ENCODE results near the gene KCNQ1.

Gene KCNQ1

GRCh38 chr11:2534957-2535672 lies 90.3 kb downstream of the KCNQ1 start:
- peaks cover 38% of the 10 kb centered on the region for H3K36me3 Mint-ChIP-seq (ENCODE audit: low read depth)
- peaks cover 18% of the 10 kb centered on the region for H3K27me3 Mint-ChIP-seq
- no peak overlapping the region for H3K4me3 Mint-ChIP-seq
- H3K27ac Mint-ChIP-seq = peak overlapping the region; percentile 44
- intact Hi-C loops (cut with micrococcal nuclease) = no loop called here
- no peaks in the 10 kb centered on the region for H3K9me3 Mint-ChIP-seq
- H3K4me1 Mint-ChIP-seq (ENCODE audit: low read depth) = peaks cover 53% of the 10 kb centered on the region

GRCh38 chr11:2535673-2536439 lies 91.0 kb downstream of the KCNQ1 start:
- H3K36me3 Mint-ChIP-seq (ENCODE audit: low read depth) = peaks cover 37% of the 10 kb centered on the region
- peaks cover 53% of the 10 kb centered on the region for H3K4me1 Mint-ChIP-seq (ENCODE audit: low read depth)
- intact Hi-C loops (cut with micrococcal nuclease) = no loop called here
- H3K27ac Mint-ChIP-seq = peak overlapping the region; percentile 44
- H3K4me3 Mint-ChIP-seq = no peak overlapping the region
- H3K27me3 Mint-ChIP-seq = peaks cover 18% of the 10 kb centered on the region
- no peaks in the 10 kb centered on the region for H3K9me3 Mint-ChIP-seq

- H3K4me3 Mint-ChIP-seq = no peak overlapping the region
- H3K9me3 Mint-ChIP-seq = no peaks in the 10 kb centered on the region
- peaks cover 18% of the 10 kb centered on the region for H3K27me3 Mint-ChIP-seq
- H3K27ac Mint-ChIP-seq = peak overlapping the region; percentile 44
- peaks cover 37% of the 10 kb centered on the region for H3K36me3 Mint-ChIP-seq (ENCODE audit: low read depth)
- H3K4me1 Mint-ChIP-seq (ENCODE audit: low read depth) = peaks cover 48% of the 10 kb centered on the region
- intact Hi-C loops (cut with micrococcal nuclease) = no loop called here
Observed at GRCh38 chr11:2536440-2536989, 91.7 kb downstream of the KCNQ1 start.

GRCh38 chr11:2537010-2537705 lies 92.3 kb downstream of the KCNQ1 start:
- peaks cover 37% of the 10 kb centered on the region for H3K36me3 Mint-ChIP-seq (ENCODE audit: low read depth)
- peaks cover 42% of the 10 kb centered on the region for H3K4me1 Mint-ChIP-seq (ENCODE audit: low read depth)
- H3K9me3 Mint-ChIP-seq = no peaks in the 10 kb centered on the region
- H3K27me3 Mint-ChIP-seq = peaks cover 14% of the 10 kb centered on the region
- intact Hi-C loops (cut with micrococcal nuclease) = no loop called here
- H3K27ac Mint-ChIP-seq = no peak overlapping the region
- H3K4me3 Mint-ChIP-seq = no peak overlapping the region

- peaks cover 32% of the 10 kb centered on the region for H3K4me1 Mint-ChIP-seq (ENCODE audit: low read depth)
Observed at GRCh38 chr11:2537896-2538724, 93.3 kb downstream of the KCNQ1 start.

GRCh38 chr11:2538951-2539350 lies 94.1 kb downstream of the KCNQ1 start:
- intact Hi-C loops (cut with micrococcal nuclease) = no loop called here
- Mint-ChIP-seq H3K4me3 (no peak overlapping the region), H3K27ac (no peak overlapping the region), H3K9me3 (no peaks in the 10 kb centered on the region), H3K4me1 (ENCODE audit: low read depth) (peaks cover 24% of the 10 kb centered on the region), H3K27me3 (peaks cover 13% of the 10 kb centered on the region), H3K36me3 (ENCODE audit: low read depth) (peaks cover 34% of the 10 kb centered on the region)

More at GRCh38 chr11:2537896-2538724, 93.3 kb downstream of the KCNQ1 start:
- intact Hi-C loops (cut with micrococcal nuclease) = no loop called here
- Mint-ChIP-seq H3K4me3 (no peak overlapping the region), H3K9me3 (no peaks in the 10 kb centered on the region), H3K36me3 (ENCODE audit: low read depth) (peaks cover 34% of the 10 kb centered on the region), H3K27ac (no peak overlapping the region), H3K27me3 (peaks cover 13% of the 10 kb centered on the region)

GRCh38 chr11:2539371-2540222 lies 94.8 kb downstream of the KCNQ1 start:
- Mint-ChIP-seq H3K27ac (no peak overlapping the region), H3K4me3 (no peak overlapping the region), H3K36me3 (ENCODE audit: low read depth) (peaks cover 34% of the 10 kb centered on the region), H3K9me3 (no peaks in the 10 kb centered on the region), H3K4me1 (ENCODE audit: low read depth) (peaks cover 17% of the 10 kb centered on the region), H3K27me3 (peaks cover 10% of the 10 kb centered on the region)
- intact Hi-C loops (cut with micrococcal nuclease) = no loop called here

- Mint-ChIP-seq H3K27ac (no peak overlapping the region), H3K4me3 (no peak overlapping the region), H3K9me3 (no peaks in the 10 kb centered on the region), H3K36me3 (ENCODE audit: low read depth) (peaks cover 34% of the 10 kb centered on the region), H3K4me1 (ENCODE audit: low read depth) (peaks cover 9% of the 10 kb centered on the region), H3K27me3 (peaks cover 9% of the 10 kb centered on the region)
- intact Hi-C loops (cut with micrococcal nuclease) = no loop called here
Observed at GRCh38 chr11:2540223-2540991, 95.6 kb downstream of the KCNQ1 start.

- intact Hi-C loops (cut with micrococcal nuclease) = no loop called here
- Mint-ChIP-seq H3K36me3 (ENCODE audit: low read depth) (peaks cover 34% of the 10 kb centered on the region), H3K9me3 (no peaks in the 10 kb centered on the region), H3K4me1 (ENCODE audit: low read depth) (peaks cover 2% of the 10 kb centered on the region), H3K4me3 (no peak overlapping the region), H3K27me3 (peaks cover 2% of the 10 kb centered on the region), H3K27ac (no peak overlapping the region)
Observed at GRCh38 chr11:2540992-2541680, 96.3 kb downstream of the KCNQ1 start.

- H3K4me1 Mint-ChIP-seq (ENCODE audit: low read depth) = no peaks in the 10 kb centered on the region
Observed at GRCh38 chr11:2541881-2542361, 97.1 kb downstream of the KCNQ1 start.

GRCh38 chr11:2542406-2542805 lies 97.6 kb downstream of the KCNQ1 start:
- no peak overlapping the region for H3K4me3 Mint-ChIP-seq
- no peaks in the 10 kb centered on the region for H3K4me1 Mint-ChIP-seq (ENCODE audit: low read depth)
- no peaks in the 10 kb centered on the region for H3K27me3 Mint-ChIP-seq
- peaks cover 30% of the 10 kb centered on the region for H3K36me3 Mint-ChIP-seq (ENCODE audit: low read depth)
- H3K27ac Mint-ChIP-seq = no peak overlapping the region
- H3K9me3 Mint-ChIP-seq = no peaks in the 10 kb centered on the region
- intact Hi-C loops (cut with micrococcal nuclease) = no loop called here

More at GRCh38 chr11:2541881-2542361, 97.1 kb downstream of the KCNQ1 start:
- Mint-ChIP-seq H3K4me3 (no peak overlapping the region), H3K36me3 (ENCODE audit: low read depth) (peaks cover 34% of the 10 kb centered on the region), H3K27me3 (no peaks in the 10 kb centered on the region), H3K27ac (no peak overlapping the region), H3K9me3 (no peaks in the 10 kb centered on the region)
- intact Hi-C loops (cut with micrococcal nuclease) = no loop called here
